Prostate gland (tissue), 2 donors: ENCODE data around the gene ALB. TPM values are rescaled to one million over a fixed set of nuclear protein-coding genes. Genes with fewer than 3 reads are reported as not detected.

Experiments
- DNase-seq: peaks from one replicate; pipeline ENCODE4 v3.0.0-alpha.2; 2019; ENCODE audit warnings: low spot score
- H3K27ac ChIP-seq, 2 donors: fragments of 200-600 bp; sonication (generic); 2 replicates each; pipeline ENCODE4 v1.5.1; 2017 to 2019
- H3K27me3 ChIP-seq: fragments of 200-600 bp; sonication (generic); replicated peaks from 2 replicates; pipeline ENCODE4 v1.5.1; 2019; ENCODE audit not compliant: insufficient read depth
- H3K36me3 ChIP-seq, 2 donors: fragments of 200-600 bp; sonication (generic); 1 replicate in 1 of 2; 2 replicates in 1 of 2; pipeline versions ENCODE4 v1.5.1 to v1.8.1; 2017 to 2019
- H3K4me1 ChIP-seq: fragments of 200-600 bp; sonication (generic); replicated peaks from 2 replicates; pipeline ENCODE4 v1.5.1; 2019
- H3K4me3 ChIP-seq, 2 donors: fragments of 200-600 bp; sonication (generic); 2 replicates each; pipeline ENCODE4 v1.5.1; 2017 to 2019
- H3K9me3 ChIP-seq: fragments of 200-600 bp; sonication (generic); 2 replicates; pipeline ENCODE4 v1.5.1; 2017
- CTCF ChIP-seq, 4 experiments: fragments of 200-600 bp in 2 of 4; fragments of 450-650 bp in 2 of 4; sonication (generic) in 2 of 4; IDR thresholded peaks; 1 replicate in 3 of 4; 2 replicates in 1 of 4; pipeline ENCODE4 v1.5.1; 2016 to 2019; ENCODE audit warnings: antibody characterized with exemption in 4 of 4, mild to moderate bottlenecking in 2 of 4, moderate library complexity in 2 of 4
- POLR2A ChIP-seq: fragments of 450-650 bp; IDR thresholded peaks from one replicate; pipeline ENCODE4 v1.6.1; 2016; ENCODE audit warnings: antibody characterized with exemption, mild to moderate bottlenecking
- POLR2AphosphoS5 ChIP-seq: sonication (generic); formaldehyde crosslinking; IDR thresholded peaks from one replicate; pipeline ENCODE4 v1.6.1; 2017; ENCODE audit warnings: antibody characterized with exemption
- WGBS: methylation state at CpG from one replicate; pipeline ENCODE4 v1.1.5; 2018; 5-methylcytosine and 5-hydroxymethylcytosine counted together
- intact Hi-C: fragments of 100-400 bp; cut with DNase I; formaldehyde crosslinking; loops from one replicate; pipeline ENCODE4 v1.14.2; 2022
- total RNA-seq, 2 donors: library from RNA; depleted of rRNA; stranded (reverse); fragments of >200 nt; gene quantifications; one replicate each; pipeline ENCODE4 v1.1.0, GENCODE V29; 2016

Gene ALB
- total RNA-seq, 2 donors from 2014 or later, result 0.41 to 9.0 TPM

GRCh38 chr4:73453701-73454005, 49.6 kb downstream of the ALB start:
- no peak overlapping the region for H3K27ac ChIP-seq
- no peak for TF ChIP-seq POLR2AphosphoS5
- TF ChIP-seq CTCF (IDR thresholded peaks at IDR 0.05), result no peak
- no peak for TF ChIP-seq POLR2A
- intact Hi-C loops, result no loop called here
- no peak for DNase-seq
- no peaks in the 10 kb centered on the region for H3K27me3 ChIP-seq
- H3K4me3 ChIP-seq, result no peak overlapping the region
- no peaks in the 10 kb centered on the region for H3K36me3 ChIP-seq
- H3K4me1 ChIP-seq, result no peaks in the 10 kb centered on the region
- H3K9me3 ChIP-seq, result no peaks in the 10 kb centered on the region

- Histone ChIP-seq H3K4me3 (no peak overlapping the region), H3K27me3 (no peaks in the 10 kb centered on the region), H3K4me1 (no peaks in the 10 kb centered on the region), H3K36me3 (no peaks in the 10 kb centered on the region), H3K27ac (no peak overlapping the region), H3K9me3 (no peaks in the 10 kb centered on the region)
- WGBS, result 89% methylated on average over 3 of the region's 3 CpGs
- TF ChIP-seq CTCF (IDR thresholded peaks at IDR 0.05), result no peak
- DNase-seq, result no peak
- intact Hi-C loops, result no loop called here
Measured at GRCh38 chr4:73454920-73455319, 50.8 kb downstream of the ALB start.

GRCh38 chr4:73456177-73457022, 52.3 kb downstream of the ALB start:
- no peaks in the 10 kb centered on the region for H3K27me3 ChIP-seq
- no peak overlapping the region for H3K4me3 ChIP-seq
- 72% methylated on average over 5 of the region's 5 CpGs for WGBS
- no peaks in the 10 kb centered on the region for H3K9me3 ChIP-seq
- H3K4me1 ChIP-seq, result no peaks in the 10 kb centered on the region
- intact Hi-C loops, result no loop called here
- H3K27ac ChIP-seq, result no peak overlapping the region
- no peak for DNase-seq
- no peaks in the 10 kb centered on the region for H3K36me3 ChIP-seq
- TF ChIP-seq CTCF (IDR thresholded peaks at IDR 0.05) (no peak), POLR2A (no peak), POLR2AphosphoS5 (no peak)

GRCh38 chr4:73458184-73459047, 54.3 kb downstream of the ALB start:
- Histone ChIP-seq H3K36me3 (no peaks in the 10 kb centered on the region), H3K27ac (no peak overlapping the region), H3K9me3 (no peaks in the 10 kb centered on the region), H3K27me3 (no peaks in the 10 kb centered on the region), H3K4me3 (no peak overlapping the region), H3K4me1 (no peaks in the 10 kb centered on the region)
- no peak for DNase-seq
- TF ChIP-seq CTCF (IDR thresholded peaks at IDR 0.05), result no peak
- TF ChIP-seq POLR2A, result no peak
- TF ChIP-seq POLR2AphosphoS5, result no peak
- 84% methylated on average over 4 of the region's 4 CpGs for WGBS
- intact Hi-C loops, result no loop called here

GRCh38 chr4:73459048-73459421, 54.9 kb downstream of the ALB start:
- H3K27ac ChIP-seq, result no peak overlapping the region
- no peaks in the 10 kb centered on the region for H3K27me3 ChIP-seq
- no peaks in the 10 kb centered on the region for H3K4me1 ChIP-seq
- no peaks in the 10 kb centered on the region for H3K9me3 ChIP-seq
- intact Hi-C loops, result no loop called here
- H3K4me3 ChIP-seq, result no peak overlapping the region
- WGBS, result 69% methylated on average over 3 of the region's 3 CpGs
- no peak for TF ChIP-seq CTCF (IDR thresholded peaks at IDR 0.05)
- TF ChIP-seq POLR2AphosphoS5, result no peak
- TF ChIP-seq POLR2A, result no peak
- no peaks in the 10 kb centered on the region for H3K36me3 ChIP-seq
- DNase-seq, result no peak
